NCI-H345 treated with DMSO at 0.1 percent for 48 hours (cell line): ENCODE results near the gene SPESP1.

ENCODE experiments used
- DNase-seq: peaks from one replicate; lab custom pipeline; 2025; ENCODE audit not compliant: unreplicated experiment; lab: John Stamatoyannopoulos, UW

The SPESP1 gene

GRCh38 chr15:68930268-68931022, at the start of gene SPESP1:
Gene SPESP1 (plus strand): TSS chr15:68930525. CDS start chr15:68930654, 129 bp downstream.
- DNase-seq: no peak

GRCh38 chr15:68885070-68885469, 45.3 kb upstream of the SPESP1 start:
- no peak for DNase-seq

- no peak for DNase-seq
Measured at GRCh38 chr15:68887120-68887519, 43.2 kb upstream of the SPESP1 start.

- no peak for DNase-seq
Measured at GRCh38 chr15:68887819-68888218, 42.5 kb upstream of the SPESP1 start.

GRCh38 chr15:68888419-68888818, 41.9 kb upstream of the SPESP1 start:
- DNase-seq: no peak

GRCh38 chr15:68894208-68894607, 36.1 kb upstream of the SPESP1 start:
- DNase-seq: no peak

- DNase-seq: no peak
Measured at GRCh38 chr15:68896178-68896577, 34.1 kb upstream of the SPESP1 start.

- no peak for DNase-seq
Measured at GRCh38 chr15:68897016-68897415, 33.3 kb upstream of the SPESP1 start.

- no peak for DNase-seq
Measured at GRCh38 chr15:68900027-68900426, 30.3 kb upstream of the SPESP1 start.

- DNase-seq: no peak
Measured at GRCh38 chr15:68907396-68907923, 22.9 kb upstream of the SPESP1 start.

- no peak for DNase-seq
Measured at GRCh38 chr15:68909601-68910100, 20.7 kb upstream of the SPESP1 start.

- DNase-seq: no peak
Measured at GRCh38 chr15:68910341-68910740, 20.0 kb upstream of the SPESP1 start.

GRCh38 chr15:68910816-68911215, 19.5 kb upstream of the SPESP1 start:
- no peak for DNase-seq

- DNase-seq: no peak
Measured at GRCh38 chr15:68921926-68922325, 8.4 kb upstream of the SPESP1 start.

GRCh38 chr15:68924866-68925560, 5.3 kb upstream of the SPESP1 start:
- DNase-seq: peak; percentile 45

GRCh38 chr15:68933001-68933400, 2.7 kb downstream of the SPESP1 start:
- DNase-seq: no peak

GRCh38 chr15:68934341-68934740, 4.0 kb downstream of the SPESP1 start:
- DNase-seq: no peak

- no peak for DNase-seq
Measured at GRCh38 chr15:68935400-68935937, 5.1 kb downstream of the SPESP1 start.

- DNase-seq: no peak
Measured at GRCh38 chr15:68939501-68939900, 9.2 kb downstream of the SPESP1 start.

GRCh38 chr15:68951813-68952212, 21.5 kb downstream of the SPESP1 start:
- no peak for DNase-seq

GRCh38 chr15:68957696-68958095, 27.4 kb downstream of the SPESP1 start:
- DNase-seq: no peak

GRCh38 chr15:68958597-68958996, 28.3 kb downstream of the SPESP1 start:
- no peak for DNase-seq
